HG03457 (cell line): ENCODE data around the gene CYBA.
A peak's percentile ranks its signal among the peaks of the same experiment; 100 is the strongest.

Experiments used
- ATAC-seq: cut with Tn5 transposase; IDR thresholded peaks from one replicate; pipeline ENCODE4 v1.9.1; 2021; ENCODE audit warnings: moderate number of reproducible peaks; ENCODE audit not compliant: unreplicated experiment

CYBA gene

DNA sequence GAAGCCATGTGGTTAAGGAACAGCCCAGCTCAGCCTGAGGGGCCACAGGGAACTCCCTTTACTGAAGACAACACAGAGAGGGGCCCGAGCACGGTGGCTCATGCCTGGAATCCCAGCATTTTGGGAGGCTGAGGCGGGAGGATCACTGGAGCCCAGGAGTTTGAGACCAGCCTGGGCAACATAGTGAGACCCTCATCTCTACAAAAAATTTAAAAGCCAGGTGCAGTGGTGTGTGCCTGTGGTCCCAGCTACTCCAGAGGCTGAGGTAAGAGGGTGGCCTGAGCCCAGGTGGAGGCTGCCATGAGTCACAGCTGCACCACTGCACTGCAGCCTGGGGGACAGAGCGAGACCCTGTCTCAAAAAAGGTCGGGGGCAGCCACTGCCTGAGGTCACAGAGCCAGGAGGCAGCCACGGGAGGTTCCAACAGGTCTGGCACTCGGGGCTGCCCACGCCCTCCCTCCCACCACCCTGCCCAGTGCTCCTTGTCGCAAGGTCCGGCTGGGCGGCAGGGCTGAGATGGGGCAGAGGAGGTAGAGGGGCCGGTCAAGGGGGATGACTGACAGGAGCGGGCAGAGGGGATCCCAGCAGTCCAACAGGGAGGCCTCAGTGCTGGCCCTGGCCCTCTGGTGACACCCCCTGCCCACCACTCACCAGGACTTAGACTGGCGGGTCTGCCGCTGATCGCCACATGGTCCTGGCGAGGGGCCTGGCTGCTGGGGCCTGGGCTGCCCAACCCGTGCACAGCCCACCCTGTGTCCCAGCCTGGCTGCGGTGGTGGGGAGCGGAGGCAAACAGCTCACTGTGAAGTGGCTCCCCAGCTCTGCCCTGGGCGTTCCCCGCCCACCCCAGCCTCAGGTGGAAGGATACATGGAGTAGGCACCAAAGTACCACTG, 3.4 kb downstream of the CYBA start:
- ATAC-seq: no peak

DNA sequence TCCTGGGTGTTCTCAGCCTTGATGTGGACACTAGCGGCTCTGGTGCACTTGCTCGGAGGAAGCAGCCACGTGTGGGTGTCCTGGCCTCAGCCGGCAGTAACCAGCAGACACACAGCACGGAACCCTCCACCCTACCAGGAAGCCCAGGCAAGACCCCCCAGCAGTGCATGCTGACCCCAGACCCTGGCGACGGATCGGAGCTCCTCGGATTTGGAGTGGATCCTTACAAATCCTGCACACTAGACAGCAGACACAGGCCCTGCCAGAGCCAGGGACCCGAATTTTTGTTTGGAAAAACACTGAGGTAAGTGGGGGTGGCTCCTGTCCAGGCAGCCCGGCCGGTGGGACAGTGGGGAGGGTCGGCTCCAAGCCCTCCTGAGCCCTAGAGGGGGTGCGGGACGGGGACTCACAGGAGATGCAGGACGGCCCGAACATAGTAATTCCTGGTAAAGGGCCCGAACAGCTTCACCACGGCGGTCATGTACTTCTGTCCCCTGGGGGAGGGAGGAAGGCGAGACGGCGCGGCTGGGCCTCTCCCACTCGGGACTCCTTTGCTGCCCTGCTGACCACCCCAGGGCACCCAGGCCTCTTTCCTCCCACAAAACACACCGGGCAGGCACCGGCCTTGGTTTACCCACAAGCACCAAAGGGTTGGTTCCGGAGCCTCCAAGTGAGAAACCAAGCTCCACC, 4.4 kb downstream of the CYBA start:
- ATAC-seq: no peak

DNA sequence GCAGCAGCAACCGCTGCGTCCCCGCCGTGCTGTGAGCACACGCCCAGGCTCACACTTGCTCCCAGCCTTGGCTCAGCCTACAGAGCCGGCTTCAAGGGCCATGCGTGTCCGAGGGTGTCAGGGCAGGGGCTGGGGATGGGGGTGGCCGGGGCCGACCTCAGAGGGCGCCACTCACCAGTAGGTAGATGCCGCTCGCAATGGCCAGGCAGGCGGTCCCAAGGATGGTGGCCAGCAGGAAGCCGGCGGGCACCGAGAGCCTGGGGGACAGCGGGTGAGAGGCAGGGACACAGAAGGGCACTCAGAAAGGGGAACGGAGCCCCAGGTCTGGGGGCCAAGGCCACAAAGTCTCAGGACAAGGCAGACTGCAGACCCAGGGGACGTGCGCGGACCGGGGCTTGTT, 4.9 kb downstream of the CYBA start:
- ATAC-seq: no peak

DNA sequence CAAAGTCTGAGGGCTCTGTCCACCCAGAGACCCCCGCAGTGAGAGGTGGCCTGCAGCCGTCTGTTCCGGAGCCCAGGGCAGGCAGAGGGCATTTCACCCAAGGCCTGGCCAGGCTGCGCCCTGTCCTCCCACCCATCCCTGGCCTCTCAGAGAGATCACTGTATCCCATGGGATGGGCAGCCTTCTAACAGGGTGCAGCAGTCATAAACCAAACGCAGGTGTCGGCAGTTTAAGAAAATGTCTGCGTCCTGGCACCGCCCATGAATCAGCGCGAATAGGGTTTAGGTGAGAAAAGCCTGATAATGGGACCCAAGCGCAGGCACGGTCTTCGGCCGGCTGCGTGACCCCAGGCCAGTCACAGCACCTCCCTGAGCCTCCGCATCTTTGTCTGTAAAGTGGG, 5.4 kb downstream of the CYBA start:
- no peak for ATAC-seq

DNA sequence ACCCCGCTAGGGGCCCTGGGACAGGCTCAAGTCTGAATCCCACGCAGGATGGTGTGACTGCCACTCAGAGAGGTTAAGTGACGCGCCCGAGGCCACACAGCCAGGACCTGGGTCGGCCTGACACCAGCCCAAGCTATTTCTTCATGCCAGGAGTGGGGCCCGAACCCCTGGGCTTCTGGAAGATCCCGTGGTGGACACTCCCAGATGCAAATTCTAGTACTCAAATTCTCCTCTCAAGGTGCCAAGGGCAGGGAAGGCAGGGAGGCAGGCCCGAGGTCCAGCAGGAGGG, 7.3 kb downstream of the CYBA start:
- ATAC-seq: no peak

DNA sequence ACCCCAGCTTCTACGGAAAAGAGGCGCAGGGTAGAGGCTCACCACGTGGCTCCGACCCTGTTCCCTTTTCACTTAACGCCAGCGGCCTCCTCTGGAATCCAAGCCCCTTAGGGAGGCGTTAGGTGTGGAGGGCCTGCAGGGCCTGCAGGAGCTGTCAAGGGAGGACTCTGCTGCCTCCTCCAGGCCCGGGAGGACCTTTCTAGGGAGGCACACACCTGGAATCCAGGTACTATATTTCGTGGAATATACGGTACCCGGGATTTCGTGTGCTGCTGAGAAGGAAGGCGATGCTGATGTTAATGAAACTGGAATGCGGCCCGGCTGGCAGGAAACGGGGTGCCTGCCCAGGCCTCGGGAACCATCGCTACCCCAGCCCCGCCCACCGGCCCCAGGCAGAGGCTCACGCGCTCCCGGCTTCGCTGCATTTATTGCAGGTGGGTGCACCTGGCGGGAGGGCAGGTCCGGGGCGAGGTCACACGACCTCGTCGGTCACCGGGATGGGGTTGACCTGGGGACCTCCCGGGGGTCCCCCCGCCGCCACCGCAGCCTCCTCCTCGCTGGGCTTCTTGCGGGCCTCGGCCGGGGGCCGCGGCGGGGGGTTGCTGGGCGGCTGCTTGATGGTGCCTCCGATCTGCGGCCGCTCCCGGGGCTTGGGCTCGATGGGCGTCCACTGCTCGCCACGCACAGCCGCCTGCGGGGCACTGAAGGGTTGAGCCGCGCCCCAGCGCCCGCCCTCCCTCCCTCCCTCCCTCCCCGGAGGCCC, 7.8 kb downstream of the CYBA start:
- ATAC-seq: no peak

DNA sequence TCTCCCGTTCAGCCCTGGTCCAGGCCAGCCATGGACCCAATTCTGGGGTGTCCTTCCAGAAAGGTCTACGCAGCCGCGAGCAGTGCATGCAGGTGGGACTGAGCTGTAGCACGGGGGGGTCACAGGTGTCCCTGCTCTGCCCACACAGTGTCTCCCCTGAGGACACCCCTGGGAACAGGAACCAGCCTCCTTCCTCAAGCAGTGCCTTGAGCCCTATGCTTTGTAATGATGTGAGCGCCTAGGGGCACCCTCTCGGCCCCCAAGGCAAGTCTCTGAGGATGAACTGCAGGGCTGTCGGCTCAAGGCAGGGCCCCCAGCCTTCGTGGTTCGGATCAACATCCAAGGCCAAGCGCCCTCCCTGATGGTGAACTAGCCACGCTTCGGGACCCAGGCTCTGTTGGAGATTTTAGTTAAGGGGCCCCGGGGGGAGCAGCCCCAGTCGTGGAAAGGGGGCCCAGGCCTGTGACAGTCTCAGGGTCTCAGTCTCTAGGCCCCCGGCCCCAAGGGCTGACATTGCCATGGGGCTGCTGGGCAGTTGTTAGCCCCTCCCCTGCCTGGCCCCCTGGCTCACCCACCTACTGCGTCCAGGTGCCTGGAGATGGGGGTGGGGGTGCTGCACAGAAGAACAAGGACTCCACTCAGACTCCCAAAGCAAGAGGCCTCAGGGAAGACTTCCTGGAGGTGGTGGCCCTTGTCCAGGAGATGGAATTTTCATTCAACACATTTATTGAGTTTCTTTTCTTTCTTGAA, 10.2 kb downstream of the CYBA start:
- no peak for ATAC-seq

DNA sequence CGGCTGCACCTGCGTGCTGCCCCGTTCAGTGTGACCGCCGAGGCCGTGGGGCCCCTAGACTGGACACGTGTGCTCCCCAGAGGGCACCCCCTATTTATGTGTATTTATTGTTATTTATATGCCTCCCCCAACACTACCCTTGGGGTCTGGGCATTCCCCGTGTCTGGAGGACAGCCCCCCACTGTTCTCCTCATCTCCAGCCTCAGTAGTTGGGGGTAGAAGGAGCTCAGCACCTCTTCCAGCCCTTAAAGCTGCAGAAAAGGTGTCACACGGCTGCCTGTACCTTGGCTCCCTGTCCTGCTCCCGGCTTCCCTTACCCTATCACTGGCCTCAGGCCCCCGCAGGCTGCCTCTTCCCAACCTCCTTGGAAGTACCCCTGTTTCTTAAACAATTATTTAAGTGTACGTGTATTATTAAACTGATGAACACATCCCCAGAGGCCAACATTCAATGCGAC, 10.8 kb downstream of the CYBA start:
- ATAC-seq: no peak

DNA sequence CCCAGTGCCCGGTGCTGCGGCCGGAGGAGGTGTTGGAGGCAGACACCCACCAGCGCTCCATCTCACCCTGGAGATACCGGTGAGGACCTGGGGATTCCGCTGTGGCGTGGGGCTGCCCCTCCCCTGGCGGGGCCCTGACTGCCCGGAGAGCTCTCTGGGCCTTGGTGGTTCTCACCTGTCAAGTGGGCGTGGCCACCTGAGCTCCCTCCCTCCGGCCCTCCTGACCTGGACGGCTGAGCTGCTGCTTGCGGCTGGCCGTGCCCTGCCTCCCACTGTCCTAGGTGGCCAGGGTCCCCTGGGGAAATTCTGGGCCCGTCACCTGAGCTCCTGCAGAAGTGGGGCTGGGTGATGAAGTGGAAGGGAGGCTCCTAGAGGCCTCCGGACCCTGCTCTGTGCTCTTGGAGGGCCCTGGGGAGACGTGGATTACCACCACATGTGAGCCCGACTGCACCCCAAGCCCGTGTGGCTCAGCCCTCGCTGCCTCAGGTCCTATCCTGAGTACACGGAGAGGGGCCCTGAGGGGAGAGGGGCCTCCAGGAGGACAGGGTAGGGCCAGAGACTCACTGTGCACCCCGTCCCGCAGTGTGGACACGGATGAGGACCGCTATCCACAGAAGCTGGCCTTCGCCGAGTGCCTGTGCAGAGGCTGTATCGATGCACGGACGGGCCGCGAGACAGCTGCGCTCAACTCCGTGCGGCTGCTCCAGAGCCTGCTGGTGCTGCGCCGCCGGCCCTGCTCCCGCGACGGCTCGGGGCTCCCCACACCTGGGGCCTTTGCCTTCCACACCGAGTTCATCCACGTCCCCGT, 11.4 kb downstream of the CYBA start:
- ATAC-seq: no peak

DNA sequence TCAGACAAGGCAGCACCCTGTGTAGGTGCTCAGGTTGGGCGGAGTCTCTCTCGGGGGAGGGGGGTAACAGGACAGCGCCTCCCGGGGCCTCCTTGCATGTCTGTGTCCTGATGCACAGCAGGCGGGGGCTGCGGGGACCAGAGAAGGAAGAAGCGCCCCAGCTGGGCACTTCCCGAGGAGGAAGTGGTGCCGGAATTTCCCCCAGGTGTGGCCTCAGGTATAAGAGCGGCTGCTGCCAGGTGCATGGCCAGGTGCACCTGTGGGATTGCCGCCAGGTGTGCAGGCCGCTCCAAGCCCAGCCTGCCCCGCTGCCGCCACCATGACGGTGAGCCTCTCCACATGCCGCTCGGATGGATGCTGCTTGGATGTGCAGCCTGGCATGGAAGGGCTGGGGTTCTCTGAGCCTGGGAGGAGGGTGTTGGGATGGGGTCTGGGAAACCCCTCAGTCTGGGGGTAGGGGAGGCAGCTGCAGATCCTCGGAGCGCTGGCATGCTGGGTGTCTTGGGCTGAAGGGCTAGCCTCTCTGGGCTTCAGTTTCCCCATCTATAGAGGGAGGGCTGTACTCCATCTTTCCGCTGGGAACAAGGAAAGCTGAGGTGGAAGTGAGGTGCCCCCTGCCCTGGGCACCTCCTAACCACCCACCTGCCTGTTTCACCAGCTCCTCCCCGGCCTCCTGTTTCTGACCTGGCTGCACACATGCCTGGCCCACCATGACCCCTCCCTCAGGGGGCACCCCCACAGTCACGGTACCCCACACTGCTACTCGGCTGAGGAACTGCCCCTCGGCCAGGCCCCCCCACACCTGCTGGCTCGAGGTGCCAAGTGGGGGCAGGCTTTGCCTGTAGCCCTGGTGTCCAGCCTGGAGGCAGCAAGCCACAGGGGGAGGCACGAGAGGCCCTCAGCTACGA, 12.3 kb downstream of the CYBA start, which contains the start of gene IL17C:
TSS of gene IL17C (plus strand) at position 250 of the 908 bp plus-strand sequence. CDS start at position 320, 70 bp downstream.
- no peak for ATAC-seq

DNA sequence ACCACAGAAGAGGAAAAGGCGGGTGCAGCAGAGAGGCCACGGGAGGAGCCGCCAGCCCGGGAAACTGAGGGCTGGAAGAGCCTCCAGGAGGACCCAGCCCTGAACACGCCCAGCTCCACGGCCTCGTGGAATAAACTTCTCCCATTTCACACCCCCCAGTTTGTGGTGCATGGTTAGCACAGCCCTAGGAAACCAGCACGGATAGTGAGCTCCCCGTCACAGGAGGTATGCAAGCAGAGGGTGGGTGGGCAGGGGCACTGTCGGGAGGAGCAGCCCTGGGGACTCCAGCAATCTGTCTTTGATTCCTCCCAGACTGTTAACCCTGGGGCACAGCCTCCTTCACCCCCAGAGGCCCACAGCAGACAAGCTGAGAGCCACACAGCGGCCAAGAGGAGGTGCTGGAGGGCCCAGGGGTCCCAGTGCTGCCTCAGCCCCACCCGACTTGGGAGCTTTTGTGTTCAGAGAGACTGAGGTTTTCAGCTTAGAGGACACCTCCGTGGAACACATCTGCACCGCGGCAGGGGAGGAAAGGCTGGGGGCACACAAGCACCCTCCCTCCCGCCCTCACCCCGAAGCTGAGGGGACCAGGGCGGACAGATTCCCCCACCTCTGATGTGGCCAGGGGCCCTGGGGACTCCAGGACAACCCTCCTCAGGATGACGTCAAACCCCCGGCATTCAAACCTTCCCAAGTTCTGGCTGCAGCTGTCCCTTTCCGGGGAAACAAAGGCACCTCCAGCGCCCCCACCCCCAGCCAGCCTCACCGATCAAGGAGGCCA, 14.2 kb downstream of the CYBA start:
- no peak for ATAC-seq

DNA sequence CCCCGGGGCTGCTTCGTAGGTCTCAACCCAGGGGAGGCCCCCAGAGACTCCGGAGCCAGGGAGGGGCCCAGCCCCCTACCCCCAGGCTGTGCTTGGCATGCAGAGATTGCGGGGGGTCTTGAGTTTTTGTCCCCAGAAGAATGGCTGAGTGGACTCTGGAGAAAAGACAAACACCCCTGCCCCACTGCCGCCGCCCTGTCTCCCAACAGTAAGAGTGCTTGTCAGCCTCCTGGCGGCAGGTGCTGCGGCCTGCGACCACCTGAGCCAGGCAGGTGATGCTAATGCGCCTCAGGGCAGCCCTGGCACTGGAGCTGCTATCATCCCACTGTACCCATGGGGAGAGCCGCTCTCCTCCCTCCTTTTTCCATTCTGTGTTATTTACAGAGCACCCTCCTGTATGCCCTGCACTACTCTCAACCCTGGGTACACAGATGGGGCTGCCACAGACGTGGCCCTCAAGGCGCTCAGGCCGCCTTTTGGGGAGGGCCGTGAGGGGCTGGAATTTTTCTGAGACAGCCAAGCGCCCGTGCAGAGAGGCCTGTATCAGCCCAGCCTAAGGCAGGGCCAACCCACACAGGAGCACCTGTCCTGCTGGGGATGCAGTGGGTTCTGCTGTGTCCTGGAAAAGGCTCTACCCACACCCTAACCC, 15.1 kb downstream of the CYBA start:
- ATAC-seq: no peak

DNA sequence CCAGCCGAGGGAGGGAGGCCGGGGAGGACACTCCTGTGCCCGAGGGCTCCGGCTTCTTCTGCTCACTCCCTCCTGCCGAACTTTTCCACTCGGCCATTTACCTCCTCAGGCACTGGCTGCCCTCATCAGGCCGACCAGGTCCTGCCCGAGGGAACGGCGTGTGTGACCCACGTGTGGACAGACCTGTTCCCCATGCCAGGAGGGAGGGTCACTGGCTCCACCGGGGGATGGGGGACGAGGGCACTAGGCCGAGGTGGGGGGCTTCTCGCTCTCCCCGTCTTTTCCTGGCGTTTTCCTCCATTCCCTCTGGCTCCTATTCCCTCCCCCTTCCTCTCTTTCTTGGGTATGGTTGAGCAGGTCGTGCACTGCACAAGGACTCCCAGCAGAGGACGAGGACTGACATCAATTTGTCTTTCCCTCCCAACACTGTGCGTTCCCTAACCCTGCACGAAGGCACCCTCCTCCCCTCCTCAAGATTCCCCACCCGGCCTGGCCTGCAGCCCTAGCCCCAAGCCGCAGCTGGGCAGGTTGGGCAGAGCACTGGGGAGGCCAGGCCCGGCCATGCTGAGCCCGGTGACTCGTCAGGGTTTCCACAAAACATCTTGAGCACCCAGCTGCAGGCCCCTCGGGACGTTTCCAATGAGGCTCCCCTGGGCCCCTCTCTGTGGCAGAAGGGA, 15.7 kb downstream of the CYBA start:
- ATAC-seq: no peak

DNA sequence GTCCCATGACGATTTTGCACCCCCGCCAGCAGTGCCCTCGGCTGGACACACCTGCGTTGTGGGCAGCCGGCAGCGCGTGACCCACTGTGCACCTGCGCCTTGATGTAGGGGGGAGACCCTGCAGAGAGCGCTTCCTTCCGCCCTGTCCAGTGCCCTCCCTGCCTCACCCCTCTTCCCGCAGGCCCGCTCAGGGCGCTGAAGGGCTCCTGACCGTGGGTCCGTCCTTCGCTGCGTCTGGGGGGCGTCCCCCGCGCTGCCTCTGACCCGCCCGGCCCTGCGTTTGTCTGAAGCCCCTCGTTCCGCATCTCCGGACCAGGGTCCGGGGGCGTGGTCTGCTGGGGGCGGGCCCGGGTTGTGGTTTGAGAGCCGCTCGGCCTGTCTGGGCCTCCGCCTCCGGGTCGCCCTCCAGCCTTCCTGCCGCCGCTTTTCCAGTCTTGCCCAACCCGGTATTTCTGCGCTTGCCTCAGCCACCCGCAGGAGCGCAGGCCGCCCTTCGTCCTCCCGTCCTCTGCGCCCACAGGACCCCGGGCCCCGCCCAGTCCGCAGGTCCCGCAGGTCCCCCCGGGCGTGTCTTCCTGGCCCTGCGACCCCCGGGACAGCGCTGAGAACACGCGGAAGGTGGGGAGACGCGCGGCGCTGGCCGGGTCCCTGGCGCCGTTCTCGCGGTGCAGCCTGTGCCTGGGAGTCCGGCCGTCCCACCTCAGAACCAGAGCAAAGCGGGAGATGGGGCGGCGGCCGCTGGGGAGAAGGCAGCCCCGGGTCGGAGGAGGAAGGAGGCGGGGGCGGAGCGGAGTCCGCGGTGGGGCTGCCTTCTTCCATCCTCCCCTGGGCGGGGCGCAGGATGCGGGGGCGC, 16.5 kb downstream of the CYBA start:
- peak; percentile 24 for ATAC-seq

DNA sequence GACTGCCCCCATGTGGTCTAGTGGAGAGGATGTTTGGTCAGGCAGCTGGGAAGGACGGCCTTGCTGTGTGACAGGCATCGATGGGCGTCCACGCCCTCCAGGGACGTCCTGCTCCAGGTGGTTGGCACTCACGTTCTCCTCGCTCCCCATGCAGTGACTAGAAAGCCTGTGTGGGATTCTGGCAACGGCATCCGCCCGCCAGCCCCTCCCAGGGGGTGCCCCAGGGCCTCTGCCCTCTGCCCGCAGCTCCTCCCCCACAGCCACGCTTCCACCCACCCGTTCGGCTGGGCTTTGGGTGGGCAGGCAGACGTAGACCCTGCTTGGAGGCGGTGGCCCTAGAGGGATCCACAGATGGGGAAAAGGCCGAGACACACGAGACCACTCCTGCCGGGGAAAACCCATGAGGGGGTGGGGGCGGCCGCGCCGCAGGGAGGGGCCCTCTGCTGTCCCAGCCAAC, 17.1 kb downstream of the CYBA start:
- peak; percentile 24 for ATAC-seq

DNA sequence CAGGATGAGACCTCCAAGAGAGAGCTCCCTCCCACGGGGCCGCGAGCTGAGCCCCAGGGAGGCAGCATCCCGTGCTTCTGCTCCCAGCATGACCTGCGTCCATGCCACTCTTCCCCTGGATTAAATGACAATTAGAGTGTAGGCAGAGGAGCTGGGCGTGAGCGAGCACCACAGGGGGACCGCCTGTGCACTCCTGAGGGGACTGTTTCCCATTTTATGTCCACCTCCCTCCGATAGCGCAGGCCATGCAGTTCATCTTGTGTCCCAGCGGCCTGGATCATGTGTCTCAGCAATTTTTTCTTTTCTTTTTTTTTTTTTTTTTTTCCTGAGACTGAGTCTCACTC, 18.3 kb downstream of the CYBA start:
- ATAC-seq: no peak
